GM03348 (cell line): ENCODE measurements around the gene LMF2.

Experiments used
- DNase-seq: peaks from one replicate; pipeline ENCODE4 v3.0.0; 2012; ENCODE audit warnings: low spot score

The LMF2 gene

GRCh38 chr22:50507421-50507990 lies at the start of gene LMF2:
Gene LMF2 (minus strand): TSS chr22:50507702. CDS start chr22:50507675, 27 bp downstream.
- no peak for DNase-seq

- DNase-seq = no peak
Observed at GRCh38 chr22:50556703-50557102, 49.2 kb upstream of the LMF2 start.

GRCh38 chr22:50553310-50553709 lies 45.8 kb upstream of the LMF2 start:
- DNase-seq = no peak

GRCh38 chr22:50551160-50551752 lies 43.8 kb upstream of the LMF2 start:
- no peak for DNase-seq

GRCh38 chr22:50550395-50550794 lies 42.9 kb upstream of the LMF2 start:
- DNase-seq = no peak

GRCh38 chr22:50548921-50549790 lies 41.7 kb upstream of the LMF2 start:
- peak; percentile 18 for DNase-seq

GRCh38 chr22:50548040-50548920 lies 40.8 kb upstream of the LMF2 start:
- no peak for DNase-seq

- DNase-seq = no peak
Observed at GRCh38 chr22:50547263-50547985, 39.9 kb upstream of the LMF2 start.

- DNase-seq = no peak
Observed at GRCh38 chr22:50546326-50547262, 39.1 kb upstream of the LMF2 start.

GRCh38 chr22:50545522-50546325 lies 38.2 kb upstream of the LMF2 start, which contains the start of gene KLHDC7B:
Gene KLHDC7B (plus strand): TSS chr22:50545899. CDS start chr22:50546244, 345 bp downstream.
- peak; percentile 67 for DNase-seq

GRCh38 chr22:50544746-50545253 lies 37.3 kb upstream of the LMF2 start:
- no peak for DNase-seq

- DNase-seq = peak; percentile 84
Observed at GRCh38 chr22:50544078-50544745, 36.7 kb upstream of the LMF2 start.

- DNase-seq = no peak
Observed at GRCh38 chr22:50542416-50542927, 35.0 kb upstream of the LMF2 start.

GRCh38 chr22:50541667-50542026 lies 34.1 kb upstream of the LMF2 start:
- DNase-seq = peak; percentile 77

- no peak for DNase-seq
Observed at GRCh38 chr22:50540381-50540780, 32.9 kb upstream of the LMF2 start.

- no peak for DNase-seq
Observed at GRCh38 chr22:50537765-50538164, 30.3 kb upstream of the LMF2 start.

GRCh38 chr22:50536226-50536625 lies 28.7 kb upstream of the LMF2 start:
- no peak for DNase-seq

- no peak for DNase-seq
Observed at GRCh38 chr22:50535113-50535512, 27.6 kb upstream of the LMF2 start.
